Testis (tissue), 3 donors: ENCODE measurements around the gene MRPL37. TPM values are rescaled to one million over a fixed set of nuclear protein-coding genes. Genes with fewer than 3 reads are reported as not detected.

Source experiments
- DNase-seq: peaks from one replicate; pipeline ENCODE4 v3.0.0-alpha.2; 2019
- H3K27ac ChIP-seq, 2 donors: fragments of 200-600 bp; sonication (generic); one replicate each; pipeline ENCODE4 v1.5.1; 2019
- H3K27me3 ChIP-seq: fragments of 200-600 bp; sonication (generic); one replicate; pipeline ENCODE4 v1.5.1; 2019
- H3K36me3 ChIP-seq: fragments of 200-600 bp; sonication (generic); one replicate; pipeline ENCODE4 v1.5.1; 2017; ENCODE audit warnings: low read depth; ENCODE audit errors: missing control alignments
- H3K4me1 ChIP-seq: fragments of 200-600 bp; sonication (generic); one replicate; pipeline ENCODE4 v1.5.1; 2019
- H3K4me3 ChIP-seq, 2 donors: fragments of 200-600 bp; sonication (generic); one replicate each; pipeline ENCODE4 v1.5.1; 2017 to 2019
- H3K9me3 ChIP-seq: fragments of 200-600 bp; sonication (generic); one replicate; pipeline ENCODE4 v1.5.1; 2017
- POLR2A ChIP-seq: fragments of 450-650 bp; IDR thresholded peaks from one replicate; pipeline ENCODE4 v1.6.1; 2017; ENCODE audit warnings: antibody characterized with exemption, mild to moderate bottlenecking, moderate library complexity
- WGBS, 2 donors: methylation state at CpG; one replicate each; pipeline ENCODE4 v1.1.5; 2018; 5-methylcytosine and 5-hydroxymethylcytosine counted together
- intact Hi-C: fragments of 100-400 bp; cut with DNase I; formaldehyde crosslinking; loops from one replicate; pipeline ENCODE4 v1.15.1; 2023; ENCODE audit warnings: low total_unique reads
- polyA plus RNA-seq: library from polyadenylated mRNA; stranded (reverse); fragments of 350-450 nt; fragmentation: Illumina TruSeq; extraction: RNeasy Lipid Tissue Mini Kit (QIAGEN cat#74804); gene quantifications from one replicate; pipeline ENCODE4 v1.2.3, GENCODE V29; 2014; ENCODE audit warnings: low read depth, low replicate concordance; ENCODE audit not compliant: insufficient read depth
- total RNA-seq, 2 donors: library from RNA; depleted of rRNA; stranded (reverse); fragments of >200 nt; gene quantifications; one replicate each; pipeline ENCODE4 v1.2.3, GENCODE V29; 2016
- TF ChIP-seq, protein P1 (sequence below), 3 experiments: fragments of 450-650 bp in 2 of 3; fragments of 200-600 bp in 1 of 3; sonication (generic) in 1 of 3; IDR thresholded peaks; one replicate each; pipeline ENCODE4 v1.5.1; 2016 to 2019; ENCODE audit warnings: antibody characterized with exemption in 3 of 3, mild to moderate bottlenecking in 2 of 3, moderate library complexity in 1 of 3

Gene MRPL37
- total and polyA plus RNA-seq, 3 donors from 2014 or later: 74.2 to 91.4 (median 89.1) TPM

DNA sequence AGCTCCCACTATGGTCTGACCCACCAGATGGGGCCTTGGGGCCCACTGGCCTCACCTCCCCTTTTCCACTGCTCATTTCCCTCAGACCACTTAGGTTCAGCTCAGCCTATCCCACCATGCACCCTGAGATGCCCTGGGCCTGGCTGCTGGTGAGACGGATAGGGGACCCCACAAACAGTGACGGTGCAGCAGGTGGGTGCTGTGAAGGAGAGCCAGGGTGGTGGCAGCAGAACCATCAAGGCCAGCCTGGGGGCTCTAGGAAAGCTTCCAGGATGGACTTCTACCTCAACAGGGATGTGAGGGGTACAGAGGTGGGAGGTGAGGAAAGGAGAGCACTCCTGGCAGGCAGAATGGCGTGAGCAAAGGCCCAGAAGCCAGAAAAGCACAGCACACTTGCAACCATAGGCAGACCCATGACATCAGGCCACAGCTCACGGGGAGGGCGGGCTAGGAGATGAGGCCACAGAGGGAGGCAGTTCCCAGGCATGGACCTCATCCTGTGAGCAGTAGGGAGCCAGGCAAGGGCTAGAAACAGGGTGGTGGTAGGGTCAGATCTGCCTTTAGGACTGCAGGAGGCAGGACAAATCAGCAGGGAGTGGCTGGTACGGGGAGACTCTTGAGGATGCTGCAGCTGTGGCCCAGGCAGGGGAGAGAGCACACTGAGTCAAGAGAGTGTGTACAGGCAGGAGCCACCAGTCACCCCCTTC is 23.2 kb upstream of the MRPL37 start:
- H3K4me1 ChIP-seq: no peaks in the 10 kb centered on the region
- no peak for TF ChIP-seq POLR2A
- TF ChIP-seq, protein P1, sequence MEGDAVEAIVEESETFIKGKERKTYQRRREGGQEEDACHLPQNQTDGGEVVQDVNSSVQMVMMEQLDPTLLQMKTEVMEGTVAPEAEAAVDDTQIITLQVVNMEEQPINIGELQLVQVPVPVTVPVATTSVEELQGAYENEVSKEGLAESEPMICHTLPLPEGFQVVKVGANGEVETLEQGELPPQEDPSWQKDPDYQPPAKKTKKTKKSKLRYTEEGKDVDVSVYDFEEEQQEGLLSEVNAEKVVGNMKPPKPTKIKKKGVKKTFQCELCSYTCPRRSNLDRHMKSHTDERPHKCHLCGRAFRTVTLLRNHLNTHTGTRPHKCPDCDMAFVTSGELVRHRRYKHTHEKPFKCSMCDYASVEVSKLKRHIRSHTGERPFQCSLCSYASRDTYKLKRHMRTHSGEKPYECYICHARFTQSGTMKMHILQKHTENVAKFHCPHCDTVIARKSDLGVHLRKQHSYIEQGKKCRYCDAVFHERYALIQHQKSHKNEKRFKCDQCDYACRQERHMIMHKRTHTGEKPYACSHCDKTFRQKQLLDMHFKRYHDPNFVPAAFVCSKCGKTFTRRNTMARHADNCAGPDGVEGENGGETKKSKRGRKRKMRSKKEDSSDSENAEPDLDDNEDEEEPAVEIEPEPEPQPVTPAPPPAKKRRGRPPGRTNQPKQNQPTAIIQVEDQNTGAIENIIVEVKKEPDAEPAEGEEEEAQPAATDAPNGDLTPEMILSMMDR (IDR thresholded peaks at IDR 0.05): no peak
- 90 to 98% methylated on average over 6 of the region's 6 CpGs for WGBS, 2 donors
- H3K9me3 ChIP-seq: no peaks in the 10 kb centered on the region
- H3K4me3 ChIP-seq: no peak overlapping the region
- no peaks in the 10 kb centered on the region for H3K36me3 ChIP-seq
- DNase-seq: no peak
- H3K27ac ChIP-seq: no peak overlapping the region
- intact Hi-C loops: no loop called here
- no peaks in the 10 kb centered on the region for H3K27me3 ChIP-seq

DNA sequence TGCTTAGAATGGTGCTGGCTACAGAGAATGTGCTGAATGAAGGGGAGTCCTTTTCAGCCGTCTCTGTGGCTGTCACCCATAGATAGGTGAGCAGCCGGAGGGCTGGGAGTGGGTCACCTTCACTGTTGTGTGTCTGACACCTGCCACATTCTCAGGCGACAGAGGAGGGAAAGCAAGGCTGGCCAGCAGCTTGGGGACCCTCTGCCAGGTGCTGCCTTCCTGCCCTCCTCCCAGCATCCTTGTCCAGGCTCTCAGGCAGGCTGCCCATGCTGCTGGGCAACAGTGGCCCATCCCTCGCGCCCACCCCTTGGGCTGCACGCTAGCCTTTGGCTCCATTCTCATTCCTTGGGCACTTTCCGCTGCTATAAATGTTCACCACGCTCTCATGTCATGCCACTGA is 22.2 kb upstream of the MRPL37 start:
- Histone ChIP-seq H3K27ac (no peak overlapping the region), H3K27me3 (no peaks in the 10 kb centered on the region), H3K4me3 (no peak overlapping the region), H3K4me1 (no peaks in the 10 kb centered on the region), H3K9me3 (no peaks in the 10 kb centered on the region), H3K36me3 (no peaks in the 10 kb centered on the region)
- no peak for TF ChIP-seq POLR2A
- TF ChIP-seq, protein P1 (IDR thresholded peaks at IDR 0.05): no peak
- DNase-seq: no peak
- intact Hi-C loops: no loop called here
- WGBS, 2 donors: 94 to 95% methylated on average over 8 of the region's 8 CpGs

DNA sequence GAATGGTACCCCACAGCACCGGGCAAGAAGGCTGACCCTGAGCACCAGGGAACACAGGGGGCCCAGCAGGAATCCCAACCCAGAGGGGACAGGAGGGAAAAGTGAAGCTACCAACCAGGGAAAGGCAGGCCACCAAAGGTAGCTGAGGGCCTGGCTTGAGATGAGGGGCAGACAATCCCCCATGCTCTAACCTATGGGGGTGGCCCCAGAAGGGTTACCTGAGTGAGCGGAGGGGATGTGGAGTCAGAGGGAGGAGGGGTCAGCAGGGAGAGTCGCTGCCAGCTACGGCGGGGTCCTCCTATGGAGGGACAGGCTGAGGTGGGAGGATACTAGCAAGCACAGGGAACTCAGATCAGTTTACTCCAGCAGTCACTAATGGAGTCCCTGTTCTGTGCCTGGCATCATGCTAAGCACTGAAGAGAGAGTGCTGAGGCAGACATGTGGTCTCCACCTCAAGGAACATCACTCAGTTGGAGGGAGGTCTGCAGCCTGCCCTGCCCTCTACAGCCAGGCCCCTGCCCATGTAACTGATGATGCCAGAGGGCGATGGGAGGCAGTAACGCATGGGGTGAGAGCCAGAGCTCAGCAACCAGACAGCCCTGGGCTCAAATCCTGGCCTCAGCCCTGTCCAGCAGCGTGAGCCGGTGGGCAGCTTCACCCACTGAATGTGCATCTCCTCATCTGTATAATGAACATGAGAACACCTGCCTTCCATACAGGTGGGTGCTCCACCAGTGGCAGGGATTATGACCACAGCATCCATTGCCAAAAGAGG is 21.5 kb upstream of the MRPL37 start:
- WGBS, 2 donors: 81 to 84% methylated on average over 8 to 9 of the region's 9 CpGs
- H3K4me3 ChIP-seq: no peak overlapping the region
- no peaks in the 10 kb centered on the region for H3K27me3 ChIP-seq
- TF ChIP-seq POLR2A: no peak
- TF ChIP-seq, protein P1 (IDR thresholded peaks at IDR 0.05): no peak
- H3K27ac ChIP-seq: no peak overlapping the region
- intact Hi-C loops: no loop called here
- DNase-seq: no peak
- no peaks in the 10 kb centered on the region for H3K36me3 ChIP-seq
- no peaks in the 10 kb centered on the region for H3K9me3 ChIP-seq
- H3K4me1 ChIP-seq: no peaks in the 10 kb centered on the region

DNA sequence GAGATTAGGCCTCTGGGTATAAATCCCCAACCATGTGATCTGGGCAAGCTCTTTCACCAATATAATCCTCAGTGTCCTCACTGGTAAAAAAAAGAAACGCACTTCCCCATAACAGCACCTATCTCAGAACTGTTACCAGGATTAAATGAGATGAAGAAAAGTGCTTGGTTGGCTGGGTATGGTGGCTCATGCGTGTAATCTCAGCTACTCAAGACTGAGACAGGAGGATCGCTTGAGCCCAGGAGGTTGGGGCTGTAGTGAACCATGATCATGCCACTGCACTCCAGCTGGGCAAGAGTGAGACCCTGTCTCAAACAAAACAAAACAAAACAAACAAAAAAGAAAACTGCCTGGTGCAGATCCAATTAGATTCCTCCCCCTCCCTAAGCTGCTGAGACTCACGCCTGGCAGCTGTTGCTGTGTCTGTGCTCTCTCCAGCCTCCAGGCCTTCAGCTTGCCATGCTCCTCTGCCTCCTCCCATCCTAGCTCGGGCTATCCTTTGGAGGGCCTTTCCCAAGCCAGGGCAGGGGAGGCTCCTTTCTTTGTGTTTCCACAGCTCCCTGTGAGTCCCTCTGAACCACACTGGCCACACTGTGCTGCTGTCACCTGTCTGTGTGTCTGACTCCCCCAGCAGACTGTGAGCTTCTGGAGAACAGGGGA is 19.1 kb upstream of the MRPL37 start:
- no peak for TF ChIP-seq POLR2A
- TF ChIP-seq, protein P1 (IDR thresholded peaks at IDR 0.05): no peak
- no peak for DNase-seq
- Histone ChIP-seq H3K36me3 (no peaks in the 10 kb centered on the region), H3K27me3 (no peaks in the 10 kb centered on the region), H3K4me3 (no peak overlapping the region), H3K27ac (no peak overlapping the region), H3K9me3 (no peaks in the 10 kb centered on the region), H3K4me1 (no peaks in the 10 kb centered on the region)
- intact Hi-C loops: no loop called here
- 90 to 91% methylated on average over 5 of the region's 5 CpGs for WGBS, 2 donors
